SU-DHL-6 (cell line): ENCODE results near the gene PIGL.

Experiments used
- H2AFZ ChIP-seq: fragments of 200-600 bp; sonication (generic); 2 replicates; pipeline ENCODE4 v1.6.1; 2014; ENCODE audit warnings: low read depth, mild to moderate bottlenecking, moderate library complexity, mixed read lengths, antibody characterized with exemption, low read length; ENCODE audit not compliant: severe bottlenecking
- H3F3A ChIP-seq: fragments of 200-600 bp; shearing (Covaris generic); 2 replicates; pipeline ENCODE4 v1.6.0; 2016; ENCODE audit warnings: antibody characterized with exemption, mild to moderate bottlenecking; ENCODE audit not compliant: insufficient read depth
- H3K27ac ChIP-seq: fragments of 200-600 bp; sonication (generic); 2 replicates; pipeline ENCODE4 v1.5.1; 2016; ENCODE audit warnings: low read depth, mild to moderate bottlenecking, low read length, moderate library complexity, mixed read lengths
- H3K27me3 ChIP-seq: fragments of 200-600 bp; sonication (generic), shearing (Covaris generic); 2 replicates; pipeline ENCODE4 v1.6.0; 2014; ENCODE audit warnings: mild to moderate bottlenecking, low read length
- H3K36me3 ChIP-seq: fragments of 200-600 bp; sonication (generic); 2 replicates; pipeline ENCODE4 v1.6.1; 2014; ENCODE audit warnings: mild to moderate bottlenecking, low read length, mixed read lengths
- H3K4me2 ChIP-seq: fragments of 300-600, 200-600 bp; shearing (Covaris generic), sonication (generic); 2 replicates; pipeline ENCODE4 v1.6.0; 2014; ENCODE audit warnings: low read length, low read depth, mild to moderate bottlenecking; ENCODE audit not compliant: poor library complexity, severe bottlenecking
- H3K4me3 ChIP-seq: fragments of 200-600 bp; sonication (generic); 2 replicates; pipeline ENCODE4 v1.5.1; 2014; ENCODE audit warnings: antibody characterized with exemption, low read length, mild to moderate bottlenecking, mixed read lengths; ENCODE audit not compliant: insufficient read depth, poor library complexity, severe bottlenecking
- H3K79me2 ChIP-seq: fragments of 200-600 bp; sonication (generic); 2 replicates; pipeline ENCODE4 v1.6.1; 2014; ENCODE audit warnings: mild to moderate bottlenecking, low read length, moderate library complexity; ENCODE audit not compliant: insufficient read depth
- H3K9ac ChIP-seq: fragments of 200-600 bp; sonication (generic); 2 replicates; pipeline ENCODE4 v1.7.0; 2014; ENCODE audit warnings: mild to moderate bottlenecking, low read length
- H3K9me2 ChIP-seq: fragments of 200-600 bp; sonication (generic); replicated peaks from 2 replicates; pipeline ENCODE4 v1.6.1; 2014; ENCODE audit warnings: low read length; ENCODE audit not compliant: insufficient read depth
- H3K9me3 ChIP-seq: fragments of 200-600 bp; sonication (generic); 2 replicates; pipeline ENCODE4 v1.6.1; 2014; ENCODE audit warnings: low read length, mixed read lengths; ENCODE audit not compliant: insufficient read depth
- H4K20me1 ChIP-seq: fragments of 200-600 bp; sonication (generic); 2 replicates; pipeline ENCODE4 v1.6.1; 2014; ENCODE audit warnings: low read depth, mild to moderate bottlenecking, antibody characterized with exemption, low read length, moderate library complexity, mixed read lengths
- CTCF ChIP-seq: fragments of 200-600 bp; sonication (generic); IDR thresholded peaks from one replicate; pipeline ENCODE4 v1.5.1; 2017; ENCODE audit warnings: antibody characterized with exemption, mild to moderate bottlenecking, low read length, moderate library complexity; ENCODE audit not compliant: insufficient read depth, poor library complexity, severe bottlenecking
- EZH2phosphoT487 ChIP-seq: fragments of 200-600 bp; sonication (generic), shearing (Covaris generic); conservative IDR thresholded peaks from 2 replicates; pipeline ENCODE4 v1.6.1; 2018; ENCODE audit warnings: mild to moderate bottlenecking, antibody characterized with exemption, low read length, moderate library complexity, mixed read lengths

Gene PIGL

GRCh38 chr17:16232391-16232790 lies 15.4 kb downstream of the PIGL start:
- H3K27me3 ChIP-seq: no peaks in the 10 kb centered on the region
- no peaks in the 10 kb centered on the region for H3K9me3 ChIP-seq
- H3K9ac ChIP-seq: no peak overlapping the region
- H2AFZ ChIP-seq: no peak overlapping the region
- H3K9me2 ChIP-seq: no peaks in the 10 kb centered on the region
- no peak overlapping the region for H3K4me3 ChIP-seq
- no peak overlapping the region for H3K4me2 ChIP-seq
- H3K79me2 ChIP-seq: peaks cover 21% of the 10 kb centered on the region
- TF ChIP-seq EZH2phosphoT487 (no peak), CTCF (no peak)
- no peaks in the 10 kb centered on the region for H4K20me1 ChIP-seq
- no peaks in the 10 kb centered on the region for H3K36me3 ChIP-seq
- no peaks in the 10 kb centered on the region for H3F3A ChIP-seq
- H3K27ac ChIP-seq: no peak overlapping the region

DNA sequence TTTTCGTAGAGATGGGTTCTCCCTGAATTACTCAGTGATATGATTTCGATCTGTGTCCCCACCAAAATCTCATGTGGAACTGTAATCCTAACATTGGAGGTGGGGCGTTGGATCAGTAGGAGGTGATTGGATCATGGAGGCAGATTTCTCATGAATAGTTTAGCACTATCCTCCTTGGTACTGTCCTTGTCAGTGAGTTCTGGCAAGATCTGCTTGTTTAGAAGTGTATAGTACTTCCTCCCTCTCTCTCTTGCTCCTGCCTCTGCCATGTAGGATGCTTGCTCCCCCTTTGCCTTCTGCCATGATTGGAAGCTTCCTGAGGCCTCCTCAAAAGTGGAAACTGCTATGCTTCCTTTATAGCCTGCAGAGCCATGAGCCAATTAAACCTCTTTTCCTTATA lies 22.9 kb downstream of the PIGL start:
- Histone ChIP-seq H3K27ac (no peak overlapping the region), H3K9me3 (no peaks in the 10 kb centered on the region), H3K36me3 (no peaks in the 10 kb centered on the region), H3K27me3 (no peaks in the 10 kb centered on the region), H3K4me3 (no peak overlapping the region), H3K4me2 (no peak overlapping the region), H2AFZ (no peak overlapping the region), H3K9ac (no peak overlapping the region), H3K9me2 (no peaks in the 10 kb centered on the region), H4K20me1 (no peaks in the 10 kb centered on the region), H3F3A (no peaks in the 10 kb centered on the region), H3K79me2 (peaks cover 15% of the 10 kb centered on the region; the same call in 1 of the 2 replicates)
- TF ChIP-seq EZH2phosphoT487 (no peak), CTCF (no peak)

DNA sequence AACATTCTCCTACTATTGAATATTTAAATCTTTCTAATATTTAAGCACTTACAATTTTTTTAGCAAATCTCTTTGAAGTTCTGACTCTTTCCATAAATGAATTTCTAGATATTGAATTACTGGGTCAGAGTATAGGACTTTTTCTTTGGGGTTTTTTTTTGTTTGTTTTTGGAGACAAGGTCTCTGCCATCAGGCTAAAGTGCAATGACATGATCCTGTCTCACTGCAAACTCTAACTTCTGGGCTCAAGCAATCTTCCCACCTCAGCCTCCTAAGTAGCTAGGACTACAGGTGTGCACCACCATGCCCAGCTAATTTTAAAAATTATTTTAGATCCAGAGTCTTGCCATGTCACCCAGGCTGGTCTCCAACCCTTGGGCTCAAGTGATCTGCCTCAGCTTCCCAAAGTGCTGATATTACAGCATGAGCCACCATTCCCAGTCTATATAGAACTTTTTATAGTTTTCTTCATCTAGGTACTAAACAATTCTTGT lies 24.9 kb downstream of the PIGL start:
- no peaks in the 10 kb centered on the region for H3K36me3 ChIP-seq
- H3F3A ChIP-seq: no peaks in the 10 kb centered on the region
- no peak overlapping the region for H3K4me2 ChIP-seq
- no peaks in the 10 kb centered on the region for H3K27me3 ChIP-seq
- no peak for TF ChIP-seq EZH2phosphoT487
- no peak for TF ChIP-seq CTCF
- no peak overlapping the region for H3K9ac ChIP-seq
- no peak overlapping the region for H3K4me3 ChIP-seq
- H2AFZ ChIP-seq: no peak overlapping the region
- no peaks in the 10 kb centered on the region for H3K9me2 ChIP-seq
- no peak overlapping the region for H3K27ac ChIP-seq
- H3K79me2 ChIP-seq: peaks cover 15% of the 10 kb centered on the region; the same call in 1 of the 2 replicates
- no peaks in the 10 kb centered on the region for H4K20me1 ChIP-seq
- no peaks in the 10 kb centered on the region for H3K9me3 ChIP-seq

- no peaks in the 10 kb centered on the region for H3K36me3 ChIP-seq
- H3K9me3 ChIP-seq: no peaks in the 10 kb centered on the region
- TF ChIP-seq CTCF (no peak), EZH2phosphoT487 (no peak)
- no peaks in the 10 kb centered on the region for H3K27me3 ChIP-seq
- H3K79me2 ChIP-seq: peaks cover 18% of the 10 kb centered on the region; the same call in 1 of the 2 replicates
- H3K27ac ChIP-seq: no peak overlapping the region
- H3F3A ChIP-seq: no peaks in the 10 kb centered on the region
- no peak overlapping the region for H3K4me3 ChIP-seq
- no peak overlapping the region for H2AFZ ChIP-seq
- H3K4me2 ChIP-seq: no peak overlapping the region
- H4K20me1 ChIP-seq: no peaks in the 10 kb centered on the region
- H3K9ac ChIP-seq: no peak overlapping the region
- H3K9me2 ChIP-seq: no peaks in the 10 kb centered on the region
Measured at GRCh38 chr17:16243385-16243784, 26.4 kb downstream of the PIGL start.
